HG02870 (cell line): Measurements from ENCODE around the gene FEM1A.
"Not testable (repeated sequence)": the region's sequence is repeated elsewhere in the genome, so short reads cannot be mapped to it uniquely, and the experiment has no call there.

Source experiments
- ATAC-seq: cut with Tn5 transposase; IDR thresholded peaks from one replicate; pipeline ENCODE4 v1.9.1; 2021; ENCODE audit warnings: mild to moderate bottlenecking, moderate library complexity; ENCODE audit not compliant: unreplicated experiment

Gene FEM1A

DNA sequence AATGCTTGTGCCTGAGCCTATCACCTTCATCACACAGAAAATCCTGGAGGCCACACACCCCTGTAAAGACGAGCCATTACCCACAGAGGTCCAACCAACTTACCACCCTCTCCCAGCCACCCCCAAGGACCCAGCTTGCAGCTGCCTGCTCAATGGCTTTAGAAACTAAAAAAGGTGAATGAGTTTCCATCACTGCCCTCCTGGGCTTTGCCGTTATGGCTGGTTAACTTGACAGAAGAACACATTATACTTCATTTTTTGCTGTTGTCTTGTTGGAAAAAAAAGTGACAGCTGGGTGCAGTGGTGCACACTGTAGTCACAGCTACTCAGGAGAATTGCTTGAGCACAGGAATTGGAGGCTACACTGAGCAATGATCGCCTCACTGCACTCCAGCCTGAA, 17.4 kb upstream of the FEM1A start:
- no peak for ATAC-seq

DNA sequence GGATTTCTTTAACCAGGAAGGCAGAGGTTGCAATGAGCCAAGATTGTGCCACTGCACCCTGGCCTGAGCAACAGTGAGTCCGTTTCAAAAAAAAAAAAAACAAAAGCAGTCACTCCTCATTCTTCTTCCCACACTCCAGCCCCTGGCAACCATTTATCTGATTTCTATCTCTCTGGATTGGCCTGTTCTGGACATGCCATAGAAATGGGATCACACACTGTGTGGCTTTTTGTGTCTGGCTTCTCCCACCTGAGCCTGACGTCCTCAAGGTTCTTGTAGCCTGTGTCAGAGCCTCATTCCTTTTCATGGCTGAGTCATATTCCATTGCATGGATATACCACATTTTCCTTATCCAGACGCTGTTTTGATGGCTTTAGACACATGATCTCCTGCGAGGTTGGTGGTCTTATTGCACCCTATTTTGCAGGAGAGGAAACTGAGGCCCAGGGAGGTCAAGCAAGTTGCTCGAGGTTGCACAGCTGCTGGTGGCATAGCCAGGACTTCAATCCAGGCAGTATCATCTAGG, 15.8 kb upstream of the FEM1A start:
- ATAC-seq = no peak

DNA sequence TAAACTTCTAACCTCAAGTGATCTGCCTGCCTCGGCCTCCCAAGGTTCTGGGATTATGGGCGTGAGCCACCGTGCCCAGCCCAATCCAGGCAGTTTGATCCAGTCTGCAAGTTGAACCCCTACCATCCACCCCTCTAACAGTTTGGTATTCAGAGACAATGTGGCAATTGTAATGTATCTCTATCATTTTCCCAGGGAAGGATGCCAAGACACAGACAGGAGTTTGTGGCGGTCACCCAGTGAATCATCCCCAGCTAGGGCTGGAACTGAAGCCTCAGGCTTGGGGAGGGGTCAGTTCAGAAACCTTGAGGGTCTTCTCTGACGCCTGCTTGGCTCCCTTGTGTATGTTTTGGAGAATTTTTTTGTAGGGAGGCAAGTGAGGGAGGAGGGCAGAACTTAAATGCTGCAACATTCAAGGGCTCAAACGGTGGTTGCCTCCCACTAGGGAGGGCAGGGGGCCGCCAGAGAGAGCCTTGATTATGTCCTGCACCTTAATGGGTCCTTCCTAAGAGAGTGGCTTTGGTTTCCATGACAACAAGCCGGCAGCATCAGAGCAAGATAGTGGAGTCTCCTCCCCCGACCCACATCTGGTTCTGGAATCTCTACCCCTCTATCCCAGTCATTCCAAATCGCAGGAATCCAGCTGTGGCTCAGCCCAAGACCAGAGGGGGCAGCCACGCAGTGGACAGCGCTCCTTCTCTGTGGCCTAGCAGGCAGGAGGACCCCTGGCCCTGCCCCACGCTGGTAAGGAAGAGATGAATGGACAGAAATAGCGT, 14.9 kb upstream of the FEM1A start:
- ATAC-seq = no peak

DNA sequence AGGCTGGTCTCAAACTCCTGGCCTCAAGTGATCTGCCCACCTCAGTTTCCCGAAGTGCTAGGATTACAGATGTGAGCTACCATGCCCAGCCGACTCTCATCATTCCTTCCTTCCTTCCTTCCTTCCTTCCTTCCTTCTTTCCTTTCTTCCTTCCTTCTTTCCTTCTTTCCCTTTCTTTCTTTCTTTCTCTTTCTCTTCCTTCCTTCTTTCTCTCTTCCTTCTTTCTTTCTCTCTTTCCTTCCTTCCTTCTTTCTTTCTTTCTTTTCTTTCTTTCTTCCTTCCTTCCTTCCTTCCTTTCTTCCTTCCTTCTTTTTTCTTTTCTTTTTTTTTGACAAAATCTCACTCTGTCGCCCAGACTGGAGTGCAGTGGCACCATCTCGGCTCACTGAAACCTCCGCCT, 13.4 kb upstream of the FEM1A start:
- not testable (repeated sequence) for ATAC-seq

DNA sequence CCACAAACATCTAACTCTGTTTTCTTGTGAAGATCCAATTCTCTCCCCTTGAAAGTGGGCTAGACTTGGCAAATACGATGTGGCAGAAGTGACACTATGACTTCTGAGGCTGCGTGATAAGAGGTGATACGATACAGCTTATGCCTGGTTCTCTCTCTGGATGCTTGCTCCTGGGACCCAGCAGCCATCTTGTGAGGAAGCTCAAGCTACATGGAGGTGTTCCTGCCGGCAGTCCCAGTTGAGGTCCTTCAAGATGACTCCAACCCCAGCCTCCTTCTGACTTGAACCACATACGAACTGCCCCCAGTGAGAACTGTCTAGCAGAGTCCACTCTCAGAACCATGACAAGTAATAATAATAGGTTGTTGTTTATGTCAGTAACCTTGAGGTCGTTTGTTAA, 10.7 kb upstream of the FEM1A start:
- ATAC-seq = no peak

DNA sequence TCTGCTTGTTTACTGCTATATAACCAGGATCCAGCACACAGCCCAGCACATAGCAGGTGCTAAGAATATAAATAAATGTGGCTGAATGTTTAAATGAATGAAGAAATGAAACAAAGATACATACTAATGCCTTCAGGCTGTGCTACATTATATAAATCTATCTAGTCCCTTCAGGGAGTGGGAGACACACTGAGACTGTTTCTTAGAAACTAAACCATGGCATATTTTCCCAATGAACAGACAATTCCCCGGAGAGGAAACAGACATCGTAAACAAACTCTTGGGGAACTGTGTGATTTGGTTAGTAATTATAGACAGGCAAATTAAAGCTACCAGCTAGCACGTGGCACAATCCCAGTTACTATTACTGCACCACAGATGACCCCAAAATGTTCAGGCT, 9.7 kb upstream of the FEM1A start:
- no peak for ATAC-seq

DNA sequence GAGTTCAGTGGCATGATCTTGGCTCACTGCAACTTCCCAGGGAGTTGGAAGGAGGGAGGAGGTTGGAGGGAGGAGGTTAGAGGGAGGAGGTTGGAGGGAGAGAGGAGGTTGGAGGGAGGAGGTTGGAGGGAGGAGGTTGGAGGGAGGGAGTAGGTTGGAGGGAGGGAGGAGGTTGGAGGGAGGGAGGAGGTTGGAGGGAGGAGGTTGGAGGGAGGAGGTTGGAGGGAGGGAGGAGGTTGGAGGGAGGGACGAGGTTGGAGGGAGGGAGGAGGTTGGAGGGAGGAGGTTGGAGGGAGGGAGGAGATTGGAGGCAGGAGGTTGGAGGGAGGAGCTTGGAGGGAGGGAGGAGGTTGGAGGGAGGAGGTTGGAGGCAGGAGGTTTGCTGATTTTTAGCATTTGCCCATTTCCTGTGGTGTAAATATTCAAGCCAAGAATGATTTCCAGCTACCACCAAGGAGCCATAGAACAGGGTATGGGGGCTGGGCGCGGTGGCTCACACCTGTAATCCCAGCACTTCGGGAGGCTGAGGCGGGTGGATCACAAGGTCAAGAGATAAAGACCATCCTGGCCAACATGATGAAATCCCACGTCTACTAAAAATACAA, 5.0 kb upstream of the FEM1A start:
- not testable (repeated sequence) for ATAC-seq

DNA sequence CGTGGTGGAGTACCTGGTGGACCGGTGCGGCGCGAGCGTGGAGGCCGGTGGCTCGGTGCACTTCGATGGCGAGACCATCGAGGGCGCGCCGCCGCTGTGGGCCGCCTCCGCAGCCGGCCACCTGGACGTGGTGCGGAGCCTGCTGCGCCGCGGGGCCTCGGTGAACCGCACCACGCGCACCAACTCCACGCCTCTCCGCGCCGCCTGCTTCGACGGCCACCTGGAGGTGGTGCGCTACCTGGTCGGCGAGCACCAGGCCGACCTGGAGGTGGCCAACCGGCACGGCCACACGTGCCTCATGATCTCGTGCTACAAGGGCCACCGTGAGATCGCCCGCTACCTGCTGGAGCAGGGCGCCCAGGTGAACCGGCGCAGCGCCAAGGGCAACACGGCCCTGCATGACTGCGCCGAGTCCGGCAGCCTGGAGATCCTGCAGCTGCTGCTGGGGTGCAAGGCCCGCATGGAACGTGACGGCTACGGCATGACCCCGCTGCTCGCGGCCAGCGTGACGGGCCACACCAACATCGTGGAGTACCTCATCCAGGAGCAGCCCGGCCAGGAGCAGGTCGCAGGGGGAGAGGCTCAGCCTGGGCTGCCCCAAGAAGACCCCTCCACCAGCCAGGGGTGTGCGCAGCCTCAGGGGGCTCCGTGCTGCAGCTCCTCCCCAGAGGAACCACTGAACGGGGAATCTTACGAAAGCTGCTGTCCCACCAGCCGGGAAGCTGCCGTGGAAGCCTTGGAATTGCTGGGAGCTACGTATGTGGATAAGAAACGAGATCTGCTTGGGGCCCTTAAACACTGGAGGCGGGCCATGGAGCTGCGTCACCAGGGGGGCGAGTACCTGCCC, 708 bp downstream of the FEM1A start:
- ATAC-seq = not testable (repeated sequence)

DNA sequence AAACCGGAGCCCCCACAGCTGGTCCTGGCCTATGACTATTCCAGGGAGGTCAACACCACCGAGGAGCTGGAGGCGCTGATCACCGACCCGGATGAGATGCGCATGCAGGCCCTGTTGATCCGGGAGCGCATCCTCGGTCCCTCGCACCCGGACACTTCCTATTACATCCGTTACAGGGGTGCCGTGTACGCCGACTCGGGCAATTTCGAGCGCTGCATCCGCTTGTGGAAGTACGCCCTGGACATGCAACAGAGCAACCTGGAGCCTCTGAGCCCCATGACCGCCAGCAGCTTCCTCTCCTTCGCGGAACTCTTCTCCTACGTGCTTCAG, 1.3 kb downstream of the FEM1A start:
- ATAC-seq = not testable (repeated sequence)

DNA sequence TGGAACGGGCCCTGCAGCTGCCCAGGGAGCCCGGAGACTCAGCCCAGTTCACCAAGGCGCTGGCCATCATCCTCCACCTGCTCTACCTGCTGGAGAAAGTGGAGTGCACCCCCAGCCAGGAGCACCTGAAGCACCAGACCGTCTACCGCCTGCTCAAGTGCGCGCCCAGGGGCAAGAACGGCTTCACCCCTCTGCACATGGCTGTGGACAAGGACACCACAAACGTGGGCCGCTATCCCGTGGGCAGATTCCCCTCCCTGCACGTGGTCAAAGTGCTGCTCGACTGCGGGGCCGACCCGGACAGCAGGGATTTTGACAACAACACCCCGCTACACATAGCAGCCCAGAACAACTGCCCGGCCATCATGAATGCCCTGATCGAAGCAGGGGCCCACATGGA, 1.7 kb downstream of the FEM1A start:
- ATAC-seq = not testable (repeated sequence)

DNA sequence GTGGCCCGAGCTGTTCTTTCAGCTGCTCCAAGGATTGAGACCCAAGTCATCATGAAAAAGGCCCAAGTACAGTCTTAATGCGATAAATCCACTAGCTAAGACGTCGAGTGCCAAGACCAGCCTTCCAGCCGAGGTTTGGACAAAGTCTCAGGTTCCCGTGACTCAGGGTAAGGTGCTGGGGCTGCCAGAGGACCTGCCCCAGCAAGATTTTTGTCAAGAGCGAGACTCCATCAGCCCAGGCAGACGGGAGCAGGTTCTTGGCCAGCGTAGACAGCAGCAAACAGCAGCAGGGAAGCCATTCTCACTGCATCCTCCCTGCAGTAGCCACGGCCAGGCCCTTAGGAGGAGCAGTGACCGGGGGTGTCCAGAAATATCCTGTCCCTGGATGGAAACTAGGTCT, 3.4 kb downstream of the FEM1A start:
- no peak for ATAC-seq

DNA sequence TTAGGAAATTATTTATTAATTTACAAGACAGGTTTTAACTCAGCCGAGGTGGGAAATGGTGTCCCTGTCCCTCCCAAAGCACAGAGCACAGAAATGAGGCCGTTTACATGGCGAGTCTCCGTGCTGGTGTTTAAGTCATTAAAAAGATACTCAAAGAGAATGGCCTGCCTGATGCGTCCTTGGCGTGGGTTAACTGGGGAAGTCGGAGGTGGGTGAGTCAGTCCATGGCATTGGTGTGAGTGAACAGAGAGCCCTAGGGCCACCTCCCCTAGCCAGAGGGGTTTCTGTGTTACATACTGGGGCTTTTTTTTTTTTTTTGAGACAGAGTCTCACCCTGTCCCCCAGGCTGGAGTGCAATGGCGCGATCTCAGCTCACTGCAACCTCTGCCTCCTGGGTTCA, 3.9 kb downstream of the FEM1A start:
- ATAC-seq = no peak

DNA sequence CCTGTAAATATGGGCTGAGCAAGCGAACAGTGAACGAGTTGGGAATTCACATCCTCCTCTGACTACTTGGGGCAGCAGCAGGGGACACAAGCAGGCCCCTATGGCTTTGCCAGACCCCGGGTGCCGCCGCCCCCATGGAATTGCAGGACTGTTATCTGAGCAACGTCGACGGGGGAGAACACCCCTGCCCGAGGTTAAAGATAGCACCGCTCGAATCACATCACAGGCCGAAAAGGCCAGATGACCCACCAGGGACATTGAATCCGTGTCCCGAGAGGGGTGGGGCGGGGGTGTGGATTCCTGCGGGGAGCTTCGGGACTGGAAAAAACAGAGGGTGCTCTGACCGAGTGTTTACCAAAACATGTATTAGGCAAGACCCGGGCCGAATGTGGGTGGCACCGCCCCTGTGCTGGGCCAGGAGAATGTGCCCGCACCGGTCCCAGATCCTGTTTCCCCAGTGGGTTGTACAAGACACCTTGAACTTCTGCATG, 9.1 kb downstream of the FEM1A start:
- no peak for ATAC-seq

DNA sequence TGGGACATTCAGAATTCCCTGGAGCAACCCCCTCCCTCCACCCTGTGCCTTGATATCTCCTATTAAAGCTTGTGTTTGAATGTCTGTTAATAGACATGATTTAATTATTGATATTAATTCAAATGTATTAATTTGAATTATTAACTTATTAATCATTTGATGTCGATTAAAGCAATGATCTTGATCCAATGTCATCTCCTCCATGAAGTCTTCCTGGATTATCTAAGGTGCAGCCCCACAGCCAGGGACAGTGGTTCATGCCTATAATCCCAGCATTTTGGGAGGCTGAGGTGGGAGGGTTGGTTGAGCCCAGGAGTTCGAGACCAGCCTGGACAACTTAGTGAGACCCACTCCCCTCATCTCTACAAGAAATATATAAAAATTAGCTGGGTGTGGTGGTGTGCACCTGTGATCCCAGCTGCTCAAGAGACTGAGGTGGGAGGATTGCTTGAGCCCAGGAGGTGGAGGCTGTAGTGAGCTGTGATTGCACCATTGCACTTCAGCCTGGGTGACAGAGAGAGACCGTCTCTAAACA, 9.6 kb downstream of the FEM1A start:
- ATAC-seq = no peak

DNA sequence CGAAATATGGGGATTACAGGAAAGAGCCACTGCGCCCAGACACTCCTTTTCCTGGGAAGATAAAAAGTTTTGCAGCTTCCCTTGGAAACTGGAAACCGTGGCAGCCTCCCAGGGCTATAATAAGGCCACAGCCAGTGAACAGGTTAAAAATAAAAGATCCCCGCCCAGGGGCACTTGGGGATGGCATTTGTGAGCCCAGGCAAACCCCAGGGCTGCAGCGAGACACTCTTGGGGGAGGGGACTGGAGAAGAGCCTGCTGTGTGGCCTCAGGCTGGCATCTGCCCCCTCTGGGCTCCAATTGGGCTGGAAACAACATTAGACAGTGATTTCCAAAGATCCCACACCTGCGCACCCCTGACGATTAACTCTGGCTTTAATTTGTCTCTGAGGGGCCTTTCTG, 11.2 kb downstream of the FEM1A start:
- ATAC-seq = no peak

DNA sequence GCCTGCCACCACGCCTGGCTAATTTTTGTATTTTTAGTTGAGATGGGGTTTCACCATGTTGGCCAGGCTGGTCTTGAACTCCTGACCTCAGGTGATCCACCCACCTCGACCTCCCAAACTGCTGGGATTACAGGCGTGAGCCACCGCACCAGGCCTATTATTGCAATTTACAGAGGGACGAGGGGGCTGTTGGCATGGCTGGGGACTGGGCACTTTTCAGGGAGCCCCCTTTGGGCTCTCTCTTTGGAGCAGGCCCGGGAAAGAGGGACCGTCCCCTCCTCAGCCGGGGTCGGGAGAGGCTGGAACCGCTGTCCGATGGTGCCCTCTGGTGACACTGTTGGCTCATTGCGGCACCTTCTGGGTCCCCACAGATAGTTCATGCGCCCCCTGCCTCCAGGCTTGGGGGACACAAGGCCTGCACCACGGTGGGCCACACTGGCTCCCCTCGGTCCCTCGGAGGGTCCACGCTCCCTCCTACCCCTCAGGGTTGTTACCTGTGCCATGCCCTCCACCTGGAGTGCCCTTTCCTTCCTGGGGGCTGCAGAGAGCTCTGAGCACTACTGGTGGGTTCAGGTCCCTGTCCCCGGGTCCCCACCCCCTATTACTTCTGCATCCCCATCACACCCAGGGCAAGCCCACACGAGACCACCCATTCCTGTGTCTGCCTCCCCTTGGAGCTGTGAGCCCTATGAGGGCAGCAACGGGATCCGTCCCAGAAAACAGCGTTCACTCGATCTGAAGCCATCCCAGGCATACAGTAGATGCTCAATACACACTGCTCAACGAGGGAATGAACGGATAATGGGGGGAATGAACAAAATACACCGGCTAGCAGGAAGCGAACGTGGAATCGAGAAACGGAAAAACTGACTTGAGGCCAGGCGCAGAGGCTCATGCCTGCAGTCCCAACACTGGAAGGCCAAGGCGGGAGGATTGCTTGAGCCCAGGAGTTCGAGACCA, 12.5 kb downstream of the FEM1A start:
- ATAC-seq = no peak

DNA sequence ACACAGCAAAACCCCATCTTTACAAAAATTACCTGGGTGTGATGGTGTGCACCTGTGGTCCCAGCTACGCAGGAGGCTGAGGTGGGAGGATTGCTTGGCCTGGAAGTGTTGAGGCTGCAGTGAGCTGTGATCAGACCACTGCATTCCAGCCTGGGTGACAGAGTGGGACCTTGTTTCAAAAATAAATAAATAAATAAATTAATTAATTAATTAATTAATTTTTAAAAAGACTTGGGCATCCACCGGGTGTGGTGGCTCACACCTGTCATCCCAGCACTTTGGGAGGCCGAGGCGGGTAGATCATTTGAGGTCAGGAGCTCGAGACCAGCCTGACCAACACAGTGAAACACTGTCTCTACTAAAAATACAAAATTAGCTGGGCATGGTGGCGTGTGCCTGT, 13.6 kb downstream of the FEM1A start:
- ATAC-seq = not testable (repeated sequence)

DNA sequence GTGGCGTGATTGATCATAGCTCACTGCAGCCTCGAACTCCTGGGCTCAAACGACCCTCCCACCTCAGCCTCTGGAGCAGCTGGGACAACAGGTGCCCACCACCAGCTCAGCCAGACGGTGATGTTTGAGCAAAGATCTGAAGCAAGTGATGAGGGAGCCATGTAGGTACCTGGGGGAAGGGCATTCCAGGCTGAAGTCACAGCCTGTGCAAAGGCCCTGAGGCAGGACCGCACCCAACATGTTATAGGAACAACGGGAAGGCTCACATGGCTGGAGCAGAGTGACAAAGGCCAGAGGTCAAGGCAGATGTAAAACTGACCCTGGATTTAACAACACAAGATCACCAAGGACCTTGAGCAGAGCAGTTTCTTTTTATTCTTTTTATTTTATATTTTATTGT, 14.8 kb downstream of the FEM1A start:
- ATAC-seq = no peak

DNA sequence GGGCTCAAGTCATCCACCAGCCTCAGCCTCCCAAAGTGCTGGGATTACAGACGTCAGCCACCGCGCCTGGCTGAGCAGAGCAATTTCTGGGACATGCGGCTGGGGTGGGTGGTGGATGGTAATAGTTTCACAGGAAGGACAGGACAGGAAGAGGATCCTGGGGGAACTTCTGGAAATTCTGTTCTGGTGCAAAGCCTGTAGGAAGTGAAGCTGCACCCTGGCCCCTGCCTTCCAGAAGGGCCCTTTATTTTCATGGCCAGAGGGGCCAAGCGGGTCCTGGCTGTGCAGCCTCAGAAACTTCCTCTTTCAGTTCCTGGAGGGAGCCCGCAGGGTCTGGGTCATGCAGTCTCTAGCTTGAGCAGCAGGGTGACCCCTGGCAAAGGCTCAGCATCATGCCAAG, 15.7 kb downstream of the FEM1A start:
- no peak for ATAC-seq
